GM12878 (cell line): Measurements from ENCODE around the gene DES. TPM values are rescaled to one million over a fixed set of nuclear protein-coding genes. Genes with fewer than 3 reads are reported as not detected.

Experiments used
- CBX3 ChIP-seq: fragments of 200-600 bp; sonication (generic); IDR thresholded peaks from 2 replicates; pipeline ENCODE4 v1.6.1; 2016; ENCODE audit warnings: low read depth, borderline replicate concordance
- ESRRA ChIP-seq: IDR thresholded peaks from 2 replicates; pipeline ENCODE4 v1.6.1; 2012; ENCODE audit warnings: mild to moderate bottlenecking, low read length, improper control_type of control experiment
- LARP7 ChIP-seq: fragments of 450-650 bp; IDR thresholded peaks from 2 replicates; pipeline ENCODE4 v1.6.1; 2017; ENCODE audit warnings: mild to moderate bottlenecking
- POLR2A ChIP-seq: IDR thresholded peaks from 2 replicates; pipeline ENCODE4 v1.6.1; 2011; ENCODE audit warnings: low read depth, mild to moderate bottlenecking, low read length
- SMC3 ChIP-seq: IDR thresholded peaks from 2 replicates; pipeline ENCODE4 v1.6.1; 2011; ENCODE audit warnings: low read length, improper control_type of control experiment, borderline replicate concordance
- TCF7 ChIP-seq: IDR thresholded peaks from 2 replicates; pipeline ENCODE4 v1.6.1; 2014; ENCODE audit warnings: antibody characterized with exemption, borderline replicate concordance
- polyA plus RNA-seq, 11 experiments: library from polyadenylated mRNA; depleted of rRNA in 4 of 11; unstranded in 6 of 11; stranded (reverse) in 5 of 11; fragments of >200 nt; fragmentation: Nextera tagmentation in 4 of 11; fragmentation: Illumina TruSeq in 1 of 11; extraction: Ambion mirVana in 4 of 11; extraction: Trizol in 1 of 11; gene quantifications; 1 replicate in 1 of 11; 2 replicates in 10 of 11; pipeline versions ENCODE4 v1.2.1 to v1.2.3, GENCODE V29; 2011 to 2016; ENCODE audit warnings: inconsistent platforms in 2 of 11, missing spikeins in 2 of 11, low read depth in 1 of 11
- total RNA-seq, 4 experiments: library from RNA; depleted of rRNA in 3 of 4; stranded (reverse); fragments of >200 nt in 3 of 4; fragmentation: Illumina TruSeq in 1 of 4; extraction: Trizol in 1 of 4; gene quantifications; 2 replicates each; pipeline versions ENCODE4 v1.2.1 to v1.2.3, GENCODE V29; 2013 to 2021
- TF ChIP-seq, protein P1 (sequence below): fragments of 450-650 bp; IDR thresholded peaks from 2 replicates; pipeline ENCODE4 v1.6.1; 2016; ENCODE audit warnings: mild to moderate bottlenecking, moderate library complexity, borderline replicate concordance
- TF ChIP-seq, protein P2 (sequence below): IDR thresholded peaks from 2 replicates; pipeline ENCODE4 v1.6.1; 2012; ENCODE audit warnings: low read length, inconsistent platforms
- TF ChIP-seq, protein P3 (sequence below): fragments of 150-350 bp; IDR thresholded peaks from 2 replicates; pipeline ENCODE4 v1.6.1; 2016; ENCODE audit warnings: low read depth, low read length

Gene DES
- total and polyA plus RNA-seq, 10 of the 15 experiments (the other 5 are each of a cell fraction or from before 2014, with no cell fraction given): 0.80 TPM; not detected in 9

DNA sequence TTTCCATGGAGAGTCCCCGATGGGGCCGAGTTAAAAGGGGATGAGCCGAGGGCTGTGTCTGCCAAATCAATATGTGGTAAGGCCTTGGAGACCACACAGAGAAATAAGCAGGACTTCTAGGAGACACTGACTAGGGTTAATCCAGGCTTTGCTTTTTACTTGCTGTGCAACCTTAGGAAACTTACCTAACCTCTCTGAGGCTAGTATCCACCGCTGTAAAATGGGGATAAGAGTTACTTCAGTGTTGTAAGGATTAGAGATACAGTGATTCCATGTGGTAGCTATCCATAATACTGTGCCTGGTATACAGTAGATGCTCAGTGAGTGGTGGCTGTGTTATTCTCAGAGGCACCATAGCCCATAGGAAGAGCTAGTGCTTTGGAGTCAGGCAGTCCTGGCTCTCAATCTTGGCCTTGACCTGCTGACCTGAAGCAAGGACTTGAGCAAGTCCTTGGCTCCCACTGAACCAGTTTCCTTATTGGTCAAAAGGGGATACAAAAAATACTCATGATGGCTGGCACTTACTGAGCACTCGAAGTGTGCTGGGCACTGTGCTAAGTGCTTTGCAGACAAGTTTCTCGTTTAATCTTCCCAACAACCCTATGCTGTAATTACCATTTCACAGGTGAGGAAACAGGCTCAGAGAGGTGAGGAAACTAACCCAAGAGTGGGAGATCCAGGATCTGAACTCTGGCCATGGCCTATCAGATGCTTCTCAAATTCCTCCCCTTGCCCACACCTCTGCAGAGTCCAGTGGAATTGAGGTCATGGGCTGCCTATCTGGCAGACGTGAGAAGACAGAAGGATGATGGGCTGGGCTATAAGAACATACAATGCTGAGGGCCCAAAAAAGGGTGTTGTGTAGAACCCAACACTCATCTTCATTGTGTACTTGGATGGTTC lies 12.0 kb upstream of the DES start (continued):
- TF ChIP-seq, protein P1, sequence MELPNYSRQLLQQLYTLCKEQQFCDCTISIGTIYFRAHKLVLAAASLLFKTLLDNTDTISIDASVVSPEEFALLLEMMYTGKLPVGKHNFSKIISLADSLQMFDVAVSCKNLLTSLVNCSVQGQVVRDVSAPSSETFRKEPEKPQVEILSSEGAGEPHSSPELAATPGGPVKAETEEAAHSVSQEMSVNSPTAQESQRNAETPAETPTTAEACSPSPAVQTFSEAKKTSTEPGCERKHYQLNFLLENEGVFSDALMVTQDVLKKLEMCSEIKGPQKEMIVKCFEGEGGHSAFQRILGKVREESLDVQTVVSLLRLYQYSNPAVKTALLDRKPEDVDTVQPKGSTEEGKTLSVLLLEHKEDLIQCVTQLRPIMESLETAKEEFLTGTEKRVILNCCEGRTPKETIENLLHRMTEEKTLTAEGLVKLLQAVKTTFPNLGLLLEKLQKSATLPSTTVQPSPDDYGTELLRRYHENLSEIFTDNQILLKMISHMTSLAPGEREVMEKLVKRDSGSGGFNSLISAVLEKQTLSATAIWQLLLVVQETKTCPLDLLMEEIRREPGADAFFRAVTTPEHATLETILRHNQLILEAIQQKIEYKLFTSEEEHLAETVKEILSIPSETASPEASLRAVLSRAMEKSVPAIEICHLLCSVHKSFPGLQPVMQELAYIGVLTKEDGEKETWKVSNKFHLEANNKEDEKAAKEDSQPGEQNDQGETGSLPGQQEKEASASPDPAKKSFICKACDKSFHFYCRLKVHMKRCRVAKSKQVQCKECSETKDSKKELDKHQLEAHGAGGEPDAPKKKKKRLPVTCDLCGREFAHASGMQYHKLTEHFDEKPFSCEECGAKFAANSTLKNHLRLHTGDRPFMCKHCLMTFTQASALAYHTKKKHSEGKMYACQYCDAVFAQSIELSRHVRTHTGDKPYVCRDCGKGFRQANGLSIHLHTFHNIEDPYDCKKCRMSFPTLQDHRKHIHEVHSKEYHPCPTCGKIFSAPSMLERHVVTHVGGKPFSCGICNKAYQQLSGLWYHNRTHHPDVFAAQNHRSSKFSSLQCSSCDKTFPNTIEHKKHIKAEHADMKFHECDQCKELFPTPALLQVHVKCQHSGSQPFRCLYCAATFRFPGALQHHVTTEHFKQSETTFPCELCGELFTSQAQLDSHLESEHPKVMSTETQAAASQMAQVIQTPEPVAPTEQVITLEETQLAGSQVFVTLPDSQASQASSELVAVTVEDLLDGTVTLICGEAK: no peak
- TF ChIP-seq SMC3: no peak
- TF ChIP-seq ESRRA: no peak
- no peak for TF ChIP-seq CBX3
- TF ChIP-seq, protein P2, sequence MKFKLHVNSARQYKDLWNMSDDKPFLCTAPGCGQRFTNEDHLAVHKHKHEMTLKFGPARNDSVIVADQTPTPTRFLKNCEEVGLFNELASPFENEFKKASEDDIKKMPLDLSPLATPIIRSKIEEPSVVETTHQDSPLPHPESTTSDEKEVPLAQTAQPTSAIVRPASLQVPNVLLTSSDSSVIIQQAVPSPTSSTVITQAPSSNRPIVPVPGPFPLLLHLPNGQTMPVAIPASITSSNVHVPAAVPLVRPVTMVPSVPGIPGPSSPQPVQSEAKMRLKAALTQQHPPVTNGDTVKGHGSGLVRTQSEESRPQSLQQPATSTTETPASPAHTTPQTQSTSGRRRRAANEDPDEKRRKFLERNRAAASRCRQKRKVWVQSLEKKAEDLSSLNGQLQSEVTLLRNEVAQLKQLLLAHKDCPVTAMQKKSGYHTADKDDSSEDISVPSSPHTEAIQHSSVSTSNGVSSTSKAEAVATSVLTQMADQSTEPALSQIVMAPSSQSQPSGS: no peak
- TF ChIP-seq LARP7: no peak
- TF ChIP-seq, protein P3, sequence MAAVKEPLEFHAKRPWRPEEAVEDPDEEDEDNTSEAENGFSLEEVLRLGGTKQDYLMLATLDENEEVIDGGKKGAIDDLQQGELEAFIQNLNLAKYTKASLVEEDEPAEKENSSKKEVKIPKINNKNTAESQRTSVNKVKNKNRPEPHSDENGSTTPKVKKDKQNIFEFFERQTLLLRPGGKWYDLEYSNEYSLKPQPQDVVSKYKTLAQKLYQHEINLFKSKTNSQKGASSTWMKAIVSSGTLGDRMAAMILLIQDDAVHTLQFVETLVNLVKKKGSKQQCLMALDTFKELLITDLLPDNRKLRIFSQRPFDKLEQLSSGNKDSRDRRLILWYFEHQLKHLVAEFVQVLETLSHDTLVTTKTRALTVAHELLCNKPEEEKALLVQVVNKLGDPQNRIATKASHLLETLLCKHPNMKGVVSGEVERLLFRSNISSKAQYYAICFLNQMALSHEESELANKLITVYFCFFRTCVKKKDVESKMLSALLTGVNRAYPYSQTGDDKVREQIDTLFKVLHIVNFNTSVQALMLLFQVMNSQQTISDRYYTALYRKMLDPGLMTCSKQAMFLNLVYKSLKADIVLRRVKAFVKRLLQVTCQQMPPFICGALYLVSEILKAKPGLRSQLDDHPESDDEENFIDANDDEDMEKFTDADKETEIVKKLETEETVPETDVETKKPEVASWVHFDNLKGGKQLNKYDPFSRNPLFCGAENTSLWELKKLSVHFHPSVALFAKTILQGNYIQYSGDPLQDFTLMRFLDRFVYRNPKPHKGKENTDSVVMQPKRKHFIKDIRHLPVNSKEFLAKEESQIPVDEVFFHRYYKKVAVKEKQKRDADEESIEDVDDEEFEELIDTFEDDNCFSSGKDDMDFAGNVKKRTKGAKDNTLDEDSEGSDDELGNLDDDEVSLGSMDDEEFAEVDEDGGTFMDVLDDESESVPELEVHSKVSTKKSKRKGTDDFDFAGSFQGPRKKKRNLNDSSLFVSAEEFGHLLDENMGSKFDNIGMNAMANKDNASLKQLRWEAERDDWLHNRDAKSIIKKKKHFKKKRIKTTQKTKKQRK: no peak
- TF ChIP-seq TCF7: no peak
- TF ChIP-seq POLR2A: no peak
